ENCODE results near the gene MAP2K3.

Gene MAP2K3

GRCh38 chr17:21248500-21248899, 36.0 kb upstream of the MAP2K3 start:
- ATAC-seq: no peak
- TF ChIP-seq RARB (CRISPR knock-in tag; IDR thresholded peaks at IDR 0.05) (no peak), ESRRG (CRISPR knock-in tag; IDR thresholded peaks at IDR 0.05) (no peak), ZFP30 (CRISPR knock-in tag; IDR thresholded peaks at IDR 0.05) (no peak), ISL1 (CRISPR knock-in tag; IDR thresholded peaks at IDR 0.05) (no peak), ARNTL (CRISPR knock-in tag; IDR thresholded peaks at IDR 0.05; ENCODE audit: borderline replicate concordance, low read depth) (no peak)

GRCh38 chr17:21249086-21249795, 35.3 kb upstream of the MAP2K3 start:
- no peak for ATAC-seq

GRCh38 chr17:21249920-21250703, 34.4 kb upstream of the MAP2K3 start:
- no peak for ATAC-seq
- TF ChIP-seq, protein P1, sequence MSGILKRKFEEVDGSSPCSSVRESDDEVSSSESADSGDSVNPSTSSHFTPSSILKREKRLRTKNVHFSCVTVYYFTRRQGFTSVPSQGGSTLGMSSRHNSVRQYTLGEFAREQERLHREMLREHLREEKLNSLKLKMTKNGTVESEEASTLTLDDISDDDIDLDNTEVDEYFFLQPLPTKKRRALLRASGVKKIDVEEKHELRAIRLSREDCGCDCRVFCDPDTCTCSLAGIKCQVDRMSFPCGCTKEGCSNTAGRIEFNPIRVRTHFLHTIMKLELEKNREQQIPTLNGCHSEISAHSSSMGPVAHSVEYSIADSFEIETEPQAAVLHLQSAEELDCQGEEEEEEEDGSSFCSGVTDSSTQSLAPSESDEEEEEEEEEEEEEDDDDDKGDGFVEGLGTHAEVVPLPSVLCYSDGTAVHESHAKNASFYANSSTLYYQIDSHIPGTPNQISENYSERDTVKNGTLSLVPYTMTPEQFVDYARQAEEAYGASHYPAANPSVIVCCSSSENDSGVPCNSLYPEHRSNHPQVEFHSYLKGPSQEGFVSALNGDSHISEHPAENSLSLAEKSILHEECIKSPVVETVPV (CRISPR knock-in tag; IDR thresholded peaks at IDR 0.05): no peak
- no peak for TF ChIP-seq GLIS3 (CRISPR knock-in tag; IDR thresholded peaks at IDR 0.05)
- TF ChIP-seq BACH2 (CRISPR knock-in tag; IDR thresholded peaks at IDR 0.05; ENCODE audit: borderline replicate concordance): no peak
- TF ChIP-seq RARB (CRISPR knock-in tag; IDR thresholded peaks at IDR 0.05): no peak
- no peak for TF ChIP-seq TSHZ2 (CRISPR knock-in tag; IDR thresholded peaks at IDR 0.05)
- TF ChIP-seq ZNF70 (CRISPR knock-in tag; IDR thresholded peaks at IDR 0.05): no peak
- TF ChIP-seq SNAI2 (CRISPR knock-in tag; IDR thresholded peaks at IDR 0.05): no peak
- TF ChIP-seq ZC3H10 (CRISPR knock-in tag; IDR thresholded peaks at IDR 0.05): no peak

More at GRCh38 chr17:21249086-21249795, 35.3 kb upstream of the MAP2K3 start:
- TF ChIP-seq, protein P2, sequence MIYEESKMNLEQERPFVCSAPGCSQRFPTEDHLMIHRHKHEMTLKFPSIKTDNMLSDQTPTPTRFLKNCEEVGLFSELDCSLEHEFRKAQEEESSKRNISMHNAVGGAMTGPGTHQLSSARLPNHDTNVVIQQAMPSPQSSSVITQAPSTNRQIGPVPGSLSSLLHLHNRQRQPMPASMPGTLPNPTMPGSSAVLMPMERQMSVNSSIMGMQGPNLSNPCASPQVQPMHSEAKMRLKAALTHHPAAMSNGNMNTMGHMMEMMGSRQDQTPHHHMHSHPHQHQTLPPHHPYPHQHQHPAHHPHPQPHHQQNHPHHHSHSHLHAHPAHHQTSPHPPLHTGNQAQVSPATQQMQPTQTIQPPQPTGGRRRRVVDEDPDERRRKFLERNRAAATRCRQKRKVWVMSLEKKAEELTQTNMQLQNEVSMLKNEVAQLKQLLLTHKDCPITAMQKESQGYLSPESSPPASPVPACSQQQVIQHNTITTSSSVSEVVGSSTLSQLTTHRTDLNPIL (CRISPR knock-in tag; IDR thresholded peaks at IDR 0.05; ENCODE audit: low read depth): no peak
- no peak for TF ChIP-seq BACH2 (CRISPR knock-in tag; IDR thresholded peaks at IDR 0.05; ENCODE audit: borderline replicate concordance)
- no peak for TF ChIP-seq TCF4 (CRISPR knock-in tag; IDR thresholded peaks at IDR 0.05; ENCODE audit: borderline replicate concordance)

- no peak for TF ChIP-seq ZC3H10 (CRISPR knock-in tag; IDR thresholded peaks at IDR 0.05)
- TF ChIP-seq OSR1 (CRISPR knock-in tag; IDR thresholded peaks at IDR 0.05): no peak
- no peak for TF ChIP-seq ZNF8 (CRISPR knock-in tag; IDR thresholded peaks at IDR 0.05)
- no peak for TF ChIP-seq ZFP30 (CRISPR knock-in tag; IDR thresholded peaks at IDR 0.05)
- no peak for ATAC-seq
These were observed 33.7 kb upstream of the MAP2K3 start for GRCh38 chr17:21250854-21251253.

DNA sequence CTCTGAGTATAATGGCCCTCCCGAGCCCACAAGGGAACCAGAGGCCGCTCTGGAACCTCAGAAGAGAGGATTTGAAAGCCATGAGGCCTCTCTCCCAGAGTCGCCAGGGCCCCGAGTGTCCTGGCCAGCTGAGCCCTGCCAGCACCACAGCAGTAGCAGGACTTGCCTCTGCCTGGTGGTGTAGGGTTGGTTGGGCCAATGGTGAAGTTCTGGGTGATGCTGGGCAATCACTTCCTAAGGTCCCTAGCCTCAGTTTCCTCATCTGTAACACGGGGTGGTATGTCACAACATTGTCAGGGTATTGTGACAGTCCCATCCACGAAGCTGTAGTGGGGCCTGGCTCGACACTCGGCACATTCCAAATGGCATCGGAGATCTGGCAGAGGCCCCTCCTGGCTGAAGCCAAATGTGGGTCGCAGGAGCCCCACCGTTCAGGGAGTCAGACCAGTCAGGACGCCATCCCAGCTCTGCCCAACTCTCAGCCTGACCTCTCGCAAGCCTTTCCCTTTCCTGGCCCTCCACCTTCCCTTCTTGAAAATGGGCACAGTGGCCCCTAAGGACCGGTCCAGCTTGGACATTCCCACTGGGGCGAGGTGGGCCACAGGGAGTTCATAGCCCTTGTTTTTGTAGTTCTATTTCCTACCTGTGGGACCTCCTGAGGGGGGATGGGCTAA, 33.0 kb upstream of the MAP2K3 start:
- TF ChIP-seq PPARA (CRISPR knock-in tag; IDR thresholded peaks at IDR 0.05; ENCODE audit: borderline replicate concordance) (no peak), ISL1 (CRISPR knock-in tag; IDR thresholded peaks at IDR 0.05) (no peak), ZNF70 (CRISPR knock-in tag; IDR thresholded peaks at IDR 0.05) (no peak), TSHZ2 (CRISPR knock-in tag; IDR thresholded peaks at IDR 0.05) (no peak), ESRRG (CRISPR knock-in tag; IDR thresholded peaks at IDR 0.05) (no peak), ZC3H10 (CRISPR knock-in tag; IDR thresholded peaks at IDR 0.05) (no peak), CSDC2 (CRISPR knock-in tag; IDR thresholded peaks at IDR 0.05) (no peak), TCF4 (CRISPR knock-in tag; IDR thresholded peaks at IDR 0.05; ENCODE audit: borderline replicate concordance) (no peak), BACH2 (CRISPR knock-in tag; IDR thresholded peaks at IDR 0.05; ENCODE audit: borderline replicate concordance) (no peak)
- no peak for ATAC-seq
